Gastrocnemius medialis (tissue), 4 donors: ENCODE measurements around the gene FAM229A.

Source experiments
- CTCF ChIP-seq, 5 experiments: fragments of 450-650 bp in 3 of 5; fragments of 200-600 bp in 2 of 5; sonication (generic) in 2 of 5; IDR thresholded peaks in 4 of 5; conservative IDR thresholded peaks in 1 of 5; 1 replicate in 4 of 5; 2 replicates in 1 of 5; pipeline ENCODE4 v1.5.1; 2016 to 2019; ENCODE audit warnings: antibody characterized with exemption in 5 of 5, mild to moderate bottlenecking in 3 of 5, moderate library complexity in 3 of 5
- POLR2A ChIP-seq, 2 donors: fragments of 450-650 bp; IDR thresholded peaks; one replicate each; pipeline ENCODE4 v1.6.1; 2017; ENCODE audit warnings: antibody characterized with exemption in 2 of 2, mild to moderate bottlenecking in 2 of 2, moderate library complexity in 2 of 2

- TF ChIP-seq CTCF (IDR thresholded peaks at IDR 0.05 in 4 of 5, conservative IDR thresholded peaks at IDR 0.05 in 1 of 5) (no peak), POLR2A (IDR thresholded peaks at IDR 0.05) (no peak)
Observed at GRCh38 chr1:32373996-32374592, 11.8 kb upstream of the FAM229A start.
